Measurements from ENCODE around the gene KLK2. TPM values are rescaled to one million over a fixed set of nuclear protein-coding genes. Genes with fewer than 3 reads are reported as not detected.

Gene KLK2
- total RNA-seq, 1 experiment from 2014 or later = not detected

DNA sequence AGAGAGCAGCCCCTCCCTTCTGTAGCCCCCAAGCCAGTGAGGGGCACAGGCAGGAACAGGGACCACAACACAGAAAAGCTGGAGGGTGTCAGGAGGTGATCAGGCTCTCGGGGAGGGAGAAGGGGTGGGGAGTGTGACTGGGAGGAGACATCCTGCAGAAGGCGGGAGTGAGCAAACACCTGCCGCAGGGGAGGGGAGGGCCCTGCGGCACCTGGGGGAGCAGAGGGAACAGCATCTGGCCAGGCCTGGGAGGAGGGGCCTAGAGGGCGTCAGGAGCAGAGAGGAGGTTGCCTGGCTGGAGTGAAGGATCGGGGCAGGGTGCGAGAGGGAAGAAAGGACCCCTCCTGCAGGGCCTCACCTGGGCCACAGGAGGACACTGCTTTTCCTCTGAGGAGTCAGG, 14.4 kb upstream of the KLK2 start:
- Histone ChIP-seq H3K4me2 (no peak overlapping the region), H3F3A (ENCODE audit: insufficient read depth, low read depth) (no peaks in the 10 kb centered on the region), H3K9me3 (ENCODE audit: insufficient read depth, low read depth) (no peaks in the 10 kb centered on the region; the same call in 1 of the 2 replicates), H4K20me1 (ENCODE audit: insufficient read depth) (no peaks in the 10 kb centered on the region), H3K36me3 (ENCODE audit: low read depth) (no peaks in the 10 kb centered on the region), H3K79me2 (ENCODE audit: low read depth) (no peaks in the 10 kb centered on the region), H3K9me2 (ENCODE audit: insufficient read depth) (no peaks in the 10 kb centered on the region), H3K4me1 (replicated peaks; ENCODE audit: insufficient read depth) (no peaks in the 10 kb centered on the region), H3K27me3 (ENCODE audit: insufficient read depth, low read depth) (peaks cover 95% of the 10 kb centered on the region), H3K27ac (no peak overlapping the region), H2AFZ (no peak overlapping the region), H3K4me3 (no peak overlapping the region)
- intact Hi-C loops (cut with micrococcal nuclease; ENCODE audit: unreplicated experiment) = no loop called here
- POLR2A ChIA-PET (ENCODE audit: unreplicated experiment) = no interaction called here
- CTCF ChIA-PET = no interaction called here
- DNase-seq = no peak
- BruUV-seq (replicated peaks) = no TSS peak
- TF ChIP-seq EZH2 (IDR thresholded peaks at IDR 0.05; ENCODE audit: low read depth) = no peak
- TF ChIP-seq, protein P1, sequence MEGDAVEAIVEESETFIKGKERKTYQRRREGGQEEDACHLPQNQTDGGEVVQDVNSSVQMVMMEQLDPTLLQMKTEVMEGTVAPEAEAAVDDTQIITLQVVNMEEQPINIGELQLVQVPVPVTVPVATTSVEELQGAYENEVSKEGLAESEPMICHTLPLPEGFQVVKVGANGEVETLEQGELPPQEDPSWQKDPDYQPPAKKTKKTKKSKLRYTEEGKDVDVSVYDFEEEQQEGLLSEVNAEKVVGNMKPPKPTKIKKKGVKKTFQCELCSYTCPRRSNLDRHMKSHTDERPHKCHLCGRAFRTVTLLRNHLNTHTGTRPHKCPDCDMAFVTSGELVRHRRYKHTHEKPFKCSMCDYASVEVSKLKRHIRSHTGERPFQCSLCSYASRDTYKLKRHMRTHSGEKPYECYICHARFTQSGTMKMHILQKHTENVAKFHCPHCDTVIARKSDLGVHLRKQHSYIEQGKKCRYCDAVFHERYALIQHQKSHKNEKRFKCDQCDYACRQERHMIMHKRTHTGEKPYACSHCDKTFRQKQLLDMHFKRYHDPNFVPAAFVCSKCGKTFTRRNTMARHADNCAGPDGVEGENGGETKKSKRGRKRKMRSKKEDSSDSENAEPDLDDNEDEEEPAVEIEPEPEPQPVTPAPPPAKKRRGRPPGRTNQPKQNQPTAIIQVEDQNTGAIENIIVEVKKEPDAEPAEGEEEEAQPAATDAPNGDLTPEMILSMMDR (conservative IDR thresholded peaks at IDR 0.05) = no peak

DNA sequence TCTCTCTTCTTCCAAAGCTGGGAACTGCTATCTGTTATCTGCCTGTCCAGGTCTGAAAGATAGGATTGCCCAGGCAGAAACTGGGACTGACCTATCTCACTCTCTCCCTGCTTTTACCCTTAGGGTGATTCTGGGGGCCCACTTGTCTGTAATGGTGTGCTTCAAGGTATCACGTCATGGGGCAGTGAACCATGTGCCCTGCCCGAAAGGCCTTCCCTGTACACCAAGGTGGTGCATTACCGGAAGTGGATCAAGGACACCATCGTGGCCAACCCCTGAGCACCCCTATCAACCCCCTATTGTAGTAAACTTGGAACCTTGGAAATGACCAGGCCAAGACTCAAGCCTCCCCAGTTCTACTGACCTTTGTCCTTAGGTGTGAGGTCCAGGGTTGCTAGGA, 13.4 kb upstream of the KLK2 start:
- no peak overlapping the region for H3K27ac ChIP-seq
- no peak for DNase-seq
- no peaks in the 10 kb centered on the region for H3K79me2 ChIP-seq (ENCODE audit: low read depth)
- H3K9me2 ChIP-seq (ENCODE audit: insufficient read depth) = no peaks in the 10 kb centered on the region
- intact Hi-C loops (cut with micrococcal nuclease; ENCODE audit: unreplicated experiment) = no loop called here
- BruUV-seq (replicated peaks) = no TSS peak
- H3K9me3 ChIP-seq (ENCODE audit: insufficient read depth, low read depth) = no peaks in the 10 kb centered on the region; the same call in 1 of the 2 replicates
- H3K4me2 ChIP-seq = no peak overlapping the region
- H3K27me3 ChIP-seq (ENCODE audit: insufficient read depth, low read depth) = peaks cover 95% of the 10 kb centered on the region
- no peaks in the 10 kb centered on the region for H4K20me1 ChIP-seq (ENCODE audit: insufficient read depth)
- no peaks in the 10 kb centered on the region for H3K4me1 ChIP-seq (replicated peaks; ENCODE audit: insufficient read depth)
- ChIA-PET CTCF (no interaction called here), POLR2A (ENCODE audit: unreplicated experiment) (no interaction called here)
- H3K4me3 ChIP-seq = no peak overlapping the region
- no peaks in the 10 kb centered on the region for H3F3A ChIP-seq (ENCODE audit: insufficient read depth, low read depth)
- no peak for TF ChIP-seq EZH2 (IDR thresholded peaks at IDR 0.05; ENCODE audit: low read depth)
- TF ChIP-seq, protein P1 (conservative IDR thresholded peaks at IDR 0.05) = no peak
- H2AFZ ChIP-seq = no peak overlapping the region
- H3K36me3 ChIP-seq (ENCODE audit: low read depth) = no peaks in the 10 kb centered on the region

DNA sequence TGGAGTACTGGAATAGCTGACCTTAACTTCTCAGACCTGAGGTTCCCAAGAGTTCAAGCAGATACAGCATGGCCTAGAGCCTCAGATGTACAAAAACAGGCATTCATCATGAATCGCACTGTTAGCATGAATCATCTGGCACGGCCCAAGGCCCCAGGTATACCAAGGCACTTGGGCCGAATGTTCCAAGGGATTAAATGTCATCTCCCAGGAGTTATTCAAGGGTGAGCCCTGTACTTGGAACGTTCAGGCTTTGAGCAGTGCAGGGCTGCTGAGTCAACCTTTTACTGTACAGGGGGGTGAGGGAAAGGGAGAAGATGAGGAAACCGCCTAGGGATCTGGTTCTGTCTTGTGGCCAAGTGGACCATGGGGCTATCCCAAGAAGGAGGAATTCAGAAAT, 12.2 kb upstream of the KLK2 start:
- H3K9me3 ChIP-seq (ENCODE audit: insufficient read depth, low read depth) = no peaks in the 10 kb centered on the region; the same call in 1 of the 2 replicates
- no TSS peak for BruUV-seq (replicated peaks)
- H3K4me1 ChIP-seq (replicated peaks; ENCODE audit: insufficient read depth) = no peaks in the 10 kb centered on the region
- H3K36me3 ChIP-seq (ENCODE audit: low read depth) = no peaks in the 10 kb centered on the region
- peaks cover 93% of the 10 kb centered on the region for H3K27me3 ChIP-seq (ENCODE audit: insufficient read depth, low read depth)
- no peak overlapping the region for H2AFZ ChIP-seq
- no peak for DNase-seq
- H3K27ac ChIP-seq = no peak overlapping the region
- TF ChIP-seq EZH2 (IDR thresholded peaks at IDR 0.05; ENCODE audit: low read depth) = no peak
- TF ChIP-seq, protein P1 (conservative IDR thresholded peaks at IDR 0.05) = no peak
- H3K4me3 ChIP-seq = no peak overlapping the region
- H4K20me1 ChIP-seq (ENCODE audit: insufficient read depth) = no peaks in the 10 kb centered on the region
- no peak overlapping the region for H3K4me2 ChIP-seq
- no peaks in the 10 kb centered on the region for H3K9me2 ChIP-seq (ENCODE audit: insufficient read depth)
- ChIA-PET CTCF (no interaction called here), POLR2A (ENCODE audit: unreplicated experiment) (no interaction called here)
- no peaks in the 10 kb centered on the region for H3F3A ChIP-seq (ENCODE audit: insufficient read depth, low read depth)
- intact Hi-C loops (cut with micrococcal nuclease; ENCODE audit: unreplicated experiment) = no loop called here
- no peaks in the 10 kb centered on the region for H3K79me2 ChIP-seq (ENCODE audit: low read depth)
